Natural killer cell (primary cell): Measurements from ENCODE around the gene AMIGO2. TPM values are rescaled to one million over a fixed set of nuclear protein-coding genes. Genes with fewer than 3 reads are reported as not detected.

Experiments used
- ATAC-seq, 3 donors: fragments of 150-1000 bp in 2 of 3; fragments of 200-7000 bp in 1 of 3; cut with Tn5 transposase; 1 replicate in 1 of 3; 2 replicates in 2 of 3; pipeline ENCODE4 v1.10.0; 2021; ENCODE audit warnings: mild to moderate bottlenecking in 2 of 3, moderate library complexity in 2 of 3
- DNase-seq, 2 donors: peaks; one replicate each; pipeline versions ENCODE4 v3.0.0 to v3.0.0-alpha.2; 2013 to 2021; ENCODE audit warnings: mixed read lengths in 1 of 2
- H3K27ac ChIP-seq: one replicate; pipeline ENCODE4 v1.5.1; 2013; ENCODE audit warnings: mild to moderate bottlenecking, low read length
- H3K27me3 ChIP-seq: one replicate; pipeline ENCODE4 v1.6.1; 2013; ENCODE audit warnings: low read length; ENCODE audit not compliant: control insufficient read depth, insufficient read depth
- H3K36me3 ChIP-seq: one replicate; pipeline ENCODE4 v1.6.1; 2013; ENCODE audit warnings: low read length; ENCODE audit not compliant: control insufficient read depth, insufficient read depth
- H3K4me1 ChIP-seq: one replicate; pipeline ENCODE4 v1.6.1; 2013; ENCODE audit warnings: low read length; ENCODE audit not compliant: control insufficient read depth, insufficient read depth
- H3K4me3 ChIP-seq: one replicate; pipeline ENCODE4 v1.5.1; 2013; ENCODE audit warnings: low read length
- H3K9me3 ChIP-seq: one replicate; pipeline ENCODE4 v1.6.1; 2013; ENCODE audit warnings: low read length; ENCODE audit not compliant: control insufficient read depth, insufficient read depth
- H3K27ac Mint-ChIP-seq, 2 donors: one replicate each; pipeline ENCODE4 v1.8.0; 2022; ENCODE audit warnings: mild to moderate bottlenecking in 2 of 2, mixed read lengths in 2 of 2, moderate library complexity in 1 of 2
- H3K27me3 Mint-ChIP-seq, 2 donors: one replicate each; pipeline ENCODE4 v1.8.0; 2022; ENCODE audit warnings: low read depth in 2 of 2, mixed read lengths in 2 of 2
- H3K36me3 Mint-ChIP-seq: one replicate; pipeline ENCODE4 v1.8.0; 2022; ENCODE audit warnings: mixed read lengths
- H3K4me1 Mint-ChIP-seq, 2 donors: one replicate each; pipeline ENCODE4 v1.8.0; 2022; ENCODE audit warnings: mixed read lengths in 2 of 2
- H3K4me3 Mint-ChIP-seq: one replicate; pipeline ENCODE4 v1.8.0; 2022; ENCODE audit warnings: mild to moderate bottlenecking, moderate library complexity, mixed read lengths
- H3K9me3 Mint-ChIP-seq, 2 donors: one replicate each; pipeline ENCODE4 v1.8.0; 2022; ENCODE audit warnings: mixed read lengths in 2 of 2
- WGBS: methylation state at CpG from one replicate; pipeline ENCODE4 v1.1.7; 2013; ENCODE audit warnings: missing lambda C conversion rate; ENCODE audit not compliant: insufficient coverage; 5-methylcytosine and 5-hydroxymethylcytosine counted together
- intact Hi-C: fragments of 100-400 bp; cut with micrococcal nuclease; formaldehyde crosslinking; loops from one replicate; pipeline ENCODE4 v1.14.2; 2022
- total RNA-seq, 4 donors: library from RNA; stranded (reverse); fragments of 120-200 nt in 1 of 4; gene quantifications; one replicate each; pipeline versions ENCODE4 v1.2.3 to v1.2.4, GENCODE V29; 2013 to 2022
- TF ChIP-seq, protein P1 (sequence below): fragments of 200-600 bp; IDR thresholded peaks from one replicate; pipeline ENCODE4 v1.8.0; 2022; ENCODE audit warnings: antibody characterized with exemption

Gene AMIGO2
- total RNA-seq, 3 donors from 2014 or later (not counting 1 experiment from before 2014, with no cell fraction given), result 8.0 to 9.9 (median 8.1) TPM

DNA sequence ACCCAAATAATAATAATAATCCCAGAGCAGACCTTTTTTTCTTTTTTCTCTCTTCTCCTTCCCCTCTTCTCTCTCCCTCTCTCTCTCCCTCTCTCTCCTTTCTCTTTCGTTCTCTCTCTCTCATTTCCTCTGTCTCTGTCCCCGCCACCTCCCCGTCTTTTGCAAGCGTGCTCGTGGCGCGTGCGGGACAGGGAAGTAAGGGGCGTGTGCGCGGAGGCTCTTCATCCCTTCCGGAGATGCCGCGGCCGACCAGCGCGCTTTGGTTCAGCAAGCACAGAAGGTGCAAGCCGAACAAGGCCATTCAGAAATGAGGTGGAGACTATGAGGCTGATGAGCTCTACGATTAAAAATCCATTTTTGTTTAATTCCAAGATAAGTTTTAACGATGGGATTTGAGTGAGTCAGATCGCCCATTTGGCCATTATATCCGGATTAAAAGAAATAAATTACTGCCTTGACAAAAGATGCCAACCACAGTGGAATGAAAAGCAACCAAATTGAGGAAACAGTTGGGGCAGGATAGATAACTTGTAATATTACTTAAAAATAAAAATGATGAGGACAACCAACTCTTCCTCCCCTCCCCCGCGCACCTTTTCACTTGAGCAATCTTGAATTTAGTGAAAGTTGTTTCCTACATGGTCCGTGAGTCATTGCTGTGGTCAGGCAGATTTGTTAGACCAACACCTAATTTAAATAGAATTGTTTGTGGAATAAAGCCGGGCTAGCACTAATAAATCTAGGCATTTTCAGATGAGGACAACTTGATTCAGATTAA is 1.2 kb upstream of the AMIGO2 start:
- TF ChIP-seq, protein P1, sequence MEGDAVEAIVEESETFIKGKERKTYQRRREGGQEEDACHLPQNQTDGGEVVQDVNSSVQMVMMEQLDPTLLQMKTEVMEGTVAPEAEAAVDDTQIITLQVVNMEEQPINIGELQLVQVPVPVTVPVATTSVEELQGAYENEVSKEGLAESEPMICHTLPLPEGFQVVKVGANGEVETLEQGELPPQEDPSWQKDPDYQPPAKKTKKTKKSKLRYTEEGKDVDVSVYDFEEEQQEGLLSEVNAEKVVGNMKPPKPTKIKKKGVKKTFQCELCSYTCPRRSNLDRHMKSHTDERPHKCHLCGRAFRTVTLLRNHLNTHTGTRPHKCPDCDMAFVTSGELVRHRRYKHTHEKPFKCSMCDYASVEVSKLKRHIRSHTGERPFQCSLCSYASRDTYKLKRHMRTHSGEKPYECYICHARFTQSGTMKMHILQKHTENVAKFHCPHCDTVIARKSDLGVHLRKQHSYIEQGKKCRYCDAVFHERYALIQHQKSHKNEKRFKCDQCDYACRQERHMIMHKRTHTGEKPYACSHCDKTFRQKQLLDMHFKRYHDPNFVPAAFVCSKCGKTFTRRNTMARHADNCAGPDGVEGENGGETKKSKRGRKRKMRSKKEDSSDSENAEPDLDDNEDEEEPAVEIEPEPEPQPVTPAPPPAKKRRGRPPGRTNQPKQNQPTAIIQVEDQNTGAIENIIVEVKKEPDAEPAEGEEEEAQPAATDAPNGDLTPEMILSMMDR, result no peak
- H3K27me3 Mint-ChIP-seq, result no peaks in the 10 kb centered on the region
- 3% methylated on average over 23 of the region's 26 CpGs for WGBS
- no peaks in the 10 kb centered on the region for H3K9me3 ChIP-seq
- DNase-seq (peak; percentile 31 to 78), ATAC-seq (peak; percentile 35 to 57 (median 39))
- H3K27ac ChIP-seq, result peak overlapping the region; percentile 74
- intact Hi-C loops, result loop anchor here (1.0 to 5.0 kb wide), 3 partner anchors 111 to 310 kb away; no protein-coding TSS in a partner anchor
- peak overlapping the region; percentile 100 for H3K4me3 Mint-ChIP-seq
- H3K4me3 ChIP-seq, result peak overlapping the region; percentile 94
- no peaks in the 10 kb centered on the region for H3K27me3 ChIP-seq
- H3K36me3 ChIP-seq, result no peaks in the 10 kb centered on the region
- H3K9me3 Mint-ChIP-seq, result no peaks in the 10 kb centered on the region
- peak overlapping the region; percentile 82 to 95 for H3K27ac Mint-ChIP-seq
- peaks cover 68% of the 10 kb centered on the region in 2 donors for H3K4me1 Mint-ChIP-seq
- peaks cover 27% of the 10 kb centered on the region for H3K4me1 ChIP-seq
- H3K36me3 Mint-ChIP-seq, result no peaks in the 10 kb centered on the region

DNA sequence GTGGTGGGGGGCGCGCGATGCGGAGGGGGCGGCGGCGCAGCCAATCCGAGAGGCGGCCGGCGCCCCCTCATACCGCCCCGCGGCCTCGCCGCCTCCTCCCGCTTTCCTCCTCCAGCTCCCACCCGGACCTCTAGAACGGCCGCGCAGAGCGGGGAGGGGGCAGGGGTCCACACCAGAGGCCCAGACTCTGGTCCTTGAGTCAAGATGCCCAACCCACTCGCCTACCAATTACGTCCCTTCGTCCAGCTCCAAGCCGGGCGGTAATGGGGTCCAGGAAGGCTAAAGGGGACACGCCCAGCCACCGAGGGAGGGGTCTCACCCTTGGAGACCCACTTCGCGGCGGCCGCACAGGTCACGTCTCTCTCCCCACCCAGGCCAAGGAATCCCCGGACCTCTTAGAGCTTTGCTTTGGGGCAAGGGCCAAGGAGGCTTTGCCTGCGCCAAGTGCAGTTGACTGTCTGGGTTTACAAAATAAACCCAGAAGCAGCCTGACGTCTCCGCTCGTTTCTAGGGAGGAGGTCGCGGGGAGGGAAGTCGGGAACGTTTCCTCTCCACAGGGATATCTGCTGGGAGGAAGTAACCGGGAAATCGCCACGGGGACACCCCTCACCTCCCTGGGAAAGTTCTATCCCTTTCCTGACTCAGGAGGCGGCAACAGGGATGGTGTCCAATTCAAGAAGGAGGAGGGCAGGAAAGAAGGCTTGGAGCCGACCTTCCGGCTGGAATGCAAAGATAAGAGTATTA is 394 bp upstream of the AMIGO2 start:
- peak; percentile 25 to 62 for DNase-seq
- peak overlapping the region; percentile 94 for H3K4me3 ChIP-seq
- peak; percentile 37 to 42 (median 41) for ATAC-seq
- H3K4me1 ChIP-seq, result peaks cover 24% of the 10 kb centered on the region
- no peaks in the 10 kb centered on the region for H3K9me3 ChIP-seq
- H3K27me3 ChIP-seq, result no peaks in the 10 kb centered on the region
- Mint-ChIP-seq H3K27ac (peak overlapping the region; percentile 82 to 95), H3K27me3 (no peaks in the 10 kb centered on the region), H3K9me3 (no peaks in the 10 kb centered on the region), H3K4me1 (peaks cover 60 to 61% of the 10 kb centered on the region in 2 donors), H3K36me3 (no peaks in the 10 kb centered on the region), H3K4me3 (peak overlapping the region; percentile 100)
- TF ChIP-seq, protein P1, result no peak
- no peaks in the 10 kb centered on the region for H3K36me3 ChIP-seq
- WGBS, result under 1% methylated on average over 47 of the region's 49 CpGs
- H3K27ac ChIP-seq, result peak overlapping the region; percentile 74
- intact Hi-C loops, result loop anchor here (1.0 to 5.0 kb wide), 4 partner anchors 112 to 317 kb away; no protein-coding TSS in a partner anchor

DNA sequence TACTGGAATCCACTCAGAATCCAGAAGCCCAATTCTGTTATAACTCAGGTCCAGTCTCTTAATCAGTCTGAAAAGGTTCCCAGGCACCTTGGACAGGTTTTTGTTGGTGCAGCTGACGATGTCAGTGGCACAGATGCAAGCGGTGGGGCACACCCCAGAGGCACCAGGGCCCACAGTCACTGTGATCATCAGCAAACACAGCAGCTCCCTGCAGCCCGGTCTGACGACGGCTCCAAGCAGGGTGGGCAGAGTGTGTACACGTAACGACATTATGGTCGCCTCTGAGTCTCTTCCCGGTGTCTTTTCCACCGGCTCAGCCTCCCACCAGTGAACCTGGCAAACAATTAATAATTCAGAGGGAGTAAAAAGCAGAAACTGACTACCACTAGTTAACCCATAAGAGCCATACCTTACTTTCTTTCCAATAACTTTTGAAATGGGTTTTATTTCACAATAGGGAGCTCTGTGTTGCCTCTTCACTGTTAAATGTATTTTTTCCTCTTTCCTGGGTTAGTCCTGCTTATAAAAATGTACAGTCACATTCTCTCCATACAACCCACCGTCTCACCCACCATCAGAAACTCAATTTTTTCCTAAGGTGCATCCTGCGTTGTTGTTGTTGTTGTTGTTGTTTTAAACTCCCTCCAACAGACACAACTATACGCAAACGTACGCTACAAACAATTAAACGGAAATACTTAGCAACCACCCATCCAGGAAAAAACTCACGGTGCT is 859 bp downstream of the AMIGO2 start:
- peak overlapping the region; percentile 94 for H3K4me3 Mint-ChIP-seq
- TF ChIP-seq, protein P1, result no peak
- H3K27ac ChIP-seq, result peak overlapping the region; percentile 71
- intact Hi-C loops, result loop anchor here (2.0 kb wide), 1 partner anchor 318 kb away; no protein-coding TSS in a partner anchor
- DNase-seq (peak; percentile 22 to 67), ATAC-seq (peak; percentile 34 to 56 (median 37))
- no peaks in the 10 kb centered on the region for H3K27me3 Mint-ChIP-seq
- H3K27ac Mint-ChIP-seq, result peak overlapping the region; percentile 79 to 82
- peaks cover 48% of the 10 kb centered on the region in 2 donors for H3K4me1 Mint-ChIP-seq
- peaks cover 18% of the 10 kb centered on the region for H3K4me1 ChIP-seq
- peak overlapping the region; percentile 80 for H3K4me3 ChIP-seq
- no peaks in the 10 kb centered on the region for H3K36me3 Mint-ChIP-seq
- H3K9me3 Mint-ChIP-seq, result no peaks in the 10 kb centered on the region
- no peaks in the 10 kb centered on the region for H3K27me3 ChIP-seq
- no peaks in the 10 kb centered on the region for H3K9me3 ChIP-seq
- H3K36me3 ChIP-seq, result no peaks in the 10 kb centered on the region
- WGBS, result 10% methylated on average over 15 of the region's 17 CpGs
